ENCODE measurements around the gene ZNF366. TPM values are rescaled to one million over a fixed set of nuclear protein-coding genes. Genes with fewer than 3 reads are reported as not detected.

ZNF366 gene
- polyA plus RNA-seq, 5 donors: 2.7 to 3.6 (median 3.4) TPM

DNA sequence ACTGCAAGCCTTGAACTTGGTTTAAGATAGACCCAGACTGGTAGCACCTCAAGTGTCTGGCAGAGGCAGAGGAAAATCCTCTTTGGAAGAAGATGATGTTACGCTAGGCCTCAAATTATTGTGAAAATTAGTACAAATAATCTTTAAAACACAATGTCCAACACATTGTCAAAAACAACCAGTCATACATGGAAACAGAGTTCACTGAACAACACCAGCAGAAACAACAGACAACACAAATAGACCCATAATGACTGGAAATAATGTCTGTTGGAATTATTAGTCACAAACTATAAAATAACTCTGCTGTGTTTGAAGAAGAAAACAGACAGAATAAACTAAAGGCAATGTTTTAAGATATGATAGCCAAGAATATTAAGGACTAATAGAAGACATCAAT, 15.4 kb upstream of the ZNF366 start:
- DNase-seq: no peak

DNA sequence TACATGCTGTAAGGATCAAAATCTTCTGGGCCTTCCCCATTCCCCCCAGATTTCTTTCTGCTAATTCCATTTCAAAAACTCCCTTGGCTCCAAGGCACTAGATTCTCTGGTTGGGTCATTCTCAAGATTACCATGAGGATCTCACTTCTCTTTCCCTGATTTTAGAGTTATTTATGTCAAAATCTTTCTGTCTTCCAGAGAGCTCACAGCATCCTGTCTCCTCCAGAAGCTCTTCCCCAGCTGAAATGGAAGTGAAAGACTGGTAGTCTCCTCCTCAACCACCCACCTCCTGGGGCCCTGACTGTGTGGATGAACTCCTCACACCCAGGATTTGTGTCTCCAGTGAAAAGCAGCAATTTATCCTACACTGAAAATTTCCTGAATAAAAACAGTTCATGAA, 11.9 kb upstream of the ZNF366 start:
- DNase-seq: no peak

DNA sequence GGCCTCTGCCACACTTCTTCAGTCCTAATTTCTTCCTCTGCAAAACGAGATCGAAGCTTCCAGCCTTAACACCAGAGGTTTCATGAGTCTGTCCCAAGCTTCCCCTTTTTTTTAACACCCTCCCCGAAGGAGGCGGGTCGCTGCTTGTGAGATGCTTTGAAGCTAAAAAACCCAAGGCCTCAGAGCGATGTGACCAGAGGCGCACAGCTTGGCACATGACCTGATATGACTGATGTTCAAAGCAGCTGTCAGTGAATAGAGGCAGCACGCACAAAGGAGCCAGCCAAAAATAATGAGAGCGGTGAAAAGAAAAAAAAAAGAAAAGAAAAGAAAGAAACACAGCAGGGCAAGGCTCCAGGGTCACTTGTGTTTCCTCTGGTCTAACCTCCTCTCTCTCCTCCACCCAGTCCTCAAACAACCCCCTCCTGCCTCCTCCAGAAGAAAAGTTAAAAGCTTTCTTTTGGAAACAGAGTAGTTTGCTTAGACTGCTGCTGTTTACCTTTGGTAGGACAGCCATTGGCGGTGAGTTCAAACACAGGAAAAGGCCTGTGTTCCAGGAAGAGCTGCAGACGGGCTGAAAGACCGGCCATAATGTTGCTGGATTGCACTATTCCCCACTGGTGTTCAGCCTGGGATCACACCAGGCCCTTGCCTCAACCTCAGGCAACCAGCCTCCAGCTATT, 10.9 kb upstream of the ZNF366 start:
- DNase-seq: no peak

DNA sequence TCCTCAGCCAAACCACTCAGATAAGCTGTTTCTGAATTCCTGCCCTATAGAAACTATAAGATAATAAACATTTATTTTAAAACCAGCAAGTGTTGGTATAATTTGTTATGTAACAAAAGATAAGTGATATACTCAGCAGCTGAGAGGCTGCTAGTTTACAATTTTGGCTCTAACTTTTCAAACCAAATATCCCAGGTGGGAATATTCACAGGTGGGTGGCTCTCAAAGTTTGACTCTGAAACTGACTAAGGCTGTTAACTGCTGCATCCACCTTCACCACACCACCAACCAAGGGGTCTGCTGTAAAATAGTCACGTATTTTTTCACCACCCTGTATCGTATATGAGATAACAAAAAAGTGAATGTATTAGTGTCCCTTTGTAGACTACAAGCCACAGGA, 9.7 kb upstream of the ZNF366 start:
- DNase-seq: no peak

DNA sequence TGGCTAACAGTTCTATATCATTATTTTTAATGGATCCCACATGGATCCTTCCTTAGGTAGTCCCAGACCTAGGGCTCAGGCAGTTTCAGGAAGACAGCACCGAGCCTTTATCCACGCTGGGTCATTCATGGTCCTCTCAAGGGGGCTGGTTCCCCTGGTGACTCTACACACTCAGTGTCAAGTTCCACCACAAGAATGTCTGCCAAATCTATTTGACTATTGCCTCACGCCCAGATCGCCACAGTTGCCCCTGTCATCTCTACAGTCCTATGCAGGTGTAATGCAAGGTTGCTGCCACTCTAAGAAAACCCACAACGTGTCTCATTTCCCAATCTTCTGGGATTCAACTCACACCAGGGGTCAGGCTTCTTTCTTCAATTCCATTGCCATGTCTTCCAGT, 8.0 kb upstream of the ZNF366 start:
- no peak for DNase-seq

DNA sequence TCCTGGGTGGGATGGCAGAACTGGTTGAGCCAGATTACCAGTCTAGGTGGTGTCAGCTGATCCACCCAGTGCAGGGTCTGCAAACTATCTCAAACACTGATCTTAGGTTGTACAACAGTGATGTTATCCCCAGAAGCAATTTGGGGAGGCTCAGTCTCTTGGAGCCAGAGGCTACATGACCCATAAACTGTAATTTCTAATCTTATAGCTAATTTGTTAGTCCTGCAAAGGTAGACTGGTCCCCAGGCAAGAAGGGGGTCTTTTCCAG, 5.3 kb upstream of the ZNF366 start:
- no peak for DNase-seq

DNA sequence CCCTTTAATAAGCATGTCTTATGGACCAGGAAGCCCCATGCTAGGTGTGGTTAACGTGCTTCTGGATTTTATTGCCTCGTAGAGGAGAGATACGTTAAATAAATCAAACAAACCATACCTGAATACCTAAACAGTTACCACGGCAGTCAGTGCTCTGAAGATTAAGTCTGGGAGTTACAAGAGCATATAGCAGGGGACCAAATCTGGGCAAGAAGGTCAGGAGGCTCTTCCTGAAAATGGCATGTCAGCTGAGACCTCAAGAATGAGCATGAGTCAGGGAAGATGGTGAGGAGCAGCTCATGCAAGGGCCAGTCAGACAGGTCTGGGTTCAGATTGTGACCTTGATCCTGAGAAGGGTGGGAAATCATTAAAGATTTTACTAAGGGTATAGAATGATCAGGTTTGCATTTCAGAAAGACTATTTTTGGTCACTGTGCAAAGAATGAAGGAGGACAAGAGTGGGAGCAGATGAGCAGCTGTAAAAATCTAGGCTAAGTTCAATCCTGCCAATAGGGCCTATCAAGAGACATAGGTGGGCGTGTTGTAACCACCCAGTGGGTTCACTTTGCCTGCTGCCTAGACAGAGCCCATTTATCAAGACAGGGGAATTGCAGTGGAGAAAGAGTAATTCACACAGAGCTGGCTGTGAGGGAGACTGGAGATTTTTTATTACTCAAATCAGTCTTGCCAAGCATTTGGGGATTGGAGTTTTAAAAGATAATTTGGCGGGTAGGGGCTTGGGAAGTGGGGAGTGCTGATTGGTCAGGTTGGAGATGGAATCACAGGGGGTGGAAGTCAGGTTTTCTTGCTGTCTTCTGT, 4.8 kb upstream of the ZNF366 start:
- no peak for DNase-seq

DNA sequence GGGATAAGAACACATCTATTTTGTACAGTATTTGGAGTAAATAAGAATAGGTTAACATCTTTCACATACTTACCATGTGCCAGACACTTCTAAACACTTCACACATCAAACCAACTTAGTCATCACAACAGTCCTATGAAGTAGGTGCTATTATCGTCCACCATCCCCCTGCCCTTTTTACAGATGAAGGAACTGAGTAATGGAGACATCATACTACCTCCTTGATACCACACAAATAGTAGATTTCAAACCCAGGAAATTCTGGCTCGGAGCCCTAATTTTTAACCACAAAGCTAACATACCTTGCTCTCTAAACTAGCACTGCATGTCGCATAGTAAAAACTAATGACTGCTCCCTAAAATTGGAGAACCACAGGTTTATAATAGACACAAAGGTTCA, 4.2 kb upstream of the ZNF366 start:
- DNase-seq: no peak

DNA sequence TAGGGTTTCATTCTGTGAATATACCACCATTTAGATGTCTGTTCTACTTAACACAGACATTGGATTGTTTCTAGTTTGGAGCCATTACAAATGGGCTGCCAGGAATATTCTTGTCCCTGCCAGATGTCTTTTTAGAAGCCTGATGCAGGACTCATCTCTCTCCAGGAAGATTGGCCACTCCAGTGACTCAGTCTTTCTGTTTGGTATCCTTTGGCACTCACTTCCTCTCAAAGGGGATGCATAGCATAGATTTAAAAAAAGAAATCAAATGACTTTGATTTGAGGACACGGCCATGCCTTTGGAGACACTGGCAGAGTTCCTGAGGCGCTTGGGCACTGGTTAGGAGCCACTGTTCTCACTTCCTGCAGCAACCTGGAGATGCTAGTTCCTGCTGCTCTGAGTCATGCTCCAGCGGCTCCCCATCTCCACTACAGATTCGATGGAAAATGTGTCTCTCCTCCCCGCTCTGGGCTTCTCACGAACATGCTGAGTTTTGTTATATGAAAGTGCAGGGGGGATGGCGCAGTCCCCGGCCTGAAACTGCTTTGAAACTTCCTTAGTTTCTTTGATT, 3.5 kb upstream of the ZNF366 start:
- no peak for DNase-seq

DNA sequence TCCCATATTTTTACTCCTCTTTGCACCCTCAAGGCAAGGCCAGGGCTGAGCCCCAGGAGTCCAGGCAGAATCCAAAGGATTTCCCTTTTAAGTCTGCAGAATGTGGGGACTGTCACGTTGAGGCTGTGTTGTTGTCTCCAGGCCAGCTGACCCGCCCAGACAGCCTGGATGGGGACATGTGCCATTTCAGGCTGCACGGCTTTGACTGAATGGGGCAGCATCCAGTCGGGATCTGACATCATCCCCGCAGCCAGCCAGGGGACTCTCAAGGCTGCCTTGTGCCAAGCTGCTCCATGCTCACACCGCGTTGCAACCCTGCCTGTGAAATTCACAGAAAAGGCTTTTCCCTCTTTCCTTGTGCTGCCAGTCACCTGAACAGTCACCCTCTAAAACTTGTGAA, 2.2 kb upstream of the ZNF366 start:
- no peak for DNase-seq

DNA sequence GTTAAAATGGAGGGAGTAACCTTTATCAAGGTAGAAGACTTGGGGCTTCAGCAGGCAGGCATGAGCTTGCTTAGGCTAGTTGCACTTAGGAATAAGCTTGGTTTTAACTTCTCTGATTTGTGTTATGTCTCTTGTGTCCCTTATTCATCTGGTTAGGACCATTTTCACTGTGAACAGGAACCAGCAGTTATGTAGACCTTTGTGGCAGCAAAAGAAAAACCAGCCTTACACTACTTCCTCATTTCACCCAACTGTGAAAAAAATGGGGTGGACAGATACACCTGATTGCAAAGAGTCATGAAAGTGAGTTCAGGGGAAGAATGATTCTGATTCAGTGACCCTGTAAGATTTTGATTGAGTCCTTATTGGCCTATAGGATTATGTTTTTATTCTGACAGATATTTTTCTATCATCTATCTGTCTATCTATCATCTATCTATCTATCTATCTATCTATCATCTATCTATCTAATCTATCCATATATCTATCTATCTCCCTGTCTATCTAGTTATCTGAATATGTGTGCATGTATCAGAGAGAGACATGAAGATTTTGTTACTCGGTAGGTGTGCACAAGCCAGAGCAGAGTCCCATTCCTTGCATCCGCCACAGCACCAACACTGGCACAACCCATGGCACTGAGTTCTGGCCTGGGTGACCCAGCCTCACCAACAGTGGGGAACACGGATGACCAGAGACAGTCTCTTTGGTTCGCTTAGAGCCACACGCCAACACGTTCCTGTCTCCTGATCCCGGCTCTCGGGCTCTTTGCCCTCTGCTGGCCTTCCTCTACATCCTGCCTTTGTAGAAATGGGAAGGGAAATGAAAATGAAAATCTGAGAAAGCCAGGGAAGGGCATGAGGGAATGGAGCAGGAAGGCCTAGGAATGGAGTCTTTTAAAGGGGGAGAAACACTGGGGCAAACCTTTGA, 1.3 kb upstream of the ZNF366 start:
- no peak for DNase-seq

DNA sequence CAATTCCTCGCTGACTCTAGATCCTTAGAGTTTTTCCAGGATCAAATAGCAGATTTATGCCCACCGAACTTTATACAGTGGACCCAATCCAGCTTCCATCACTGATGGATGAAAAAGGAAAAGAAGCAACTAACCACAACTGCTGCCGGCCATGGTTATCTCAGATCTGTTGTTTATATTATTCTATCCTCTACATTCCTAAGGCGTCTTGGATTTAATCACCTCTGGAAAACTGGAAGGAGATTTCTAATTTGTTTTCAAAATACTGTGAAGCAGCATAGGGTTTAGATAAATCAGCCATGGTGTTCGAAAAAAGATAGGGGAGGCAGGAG, 663 bp upstream of the ZNF366 start:
- DNase-seq: no peak

DNA sequence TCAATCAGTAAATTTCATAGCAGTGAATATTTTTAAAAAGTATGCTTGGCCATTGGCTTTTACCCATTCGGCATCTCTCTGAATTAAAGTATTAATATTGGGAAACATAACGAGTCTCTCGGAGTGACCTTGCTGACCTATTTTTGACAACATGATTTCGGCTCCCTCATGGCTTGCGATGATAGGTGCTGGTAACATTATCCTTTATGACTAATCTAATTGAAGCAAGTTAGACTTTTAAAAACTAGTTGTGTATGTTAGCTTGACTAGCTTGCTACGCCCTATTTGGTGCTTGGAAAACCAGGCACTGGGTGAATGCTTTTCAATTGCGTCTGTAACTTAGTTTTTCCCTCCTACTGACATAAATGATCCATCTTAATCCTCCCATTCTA, 1.1 kb downstream of the ZNF366 start:
- no peak for DNase-seq

DNA sequence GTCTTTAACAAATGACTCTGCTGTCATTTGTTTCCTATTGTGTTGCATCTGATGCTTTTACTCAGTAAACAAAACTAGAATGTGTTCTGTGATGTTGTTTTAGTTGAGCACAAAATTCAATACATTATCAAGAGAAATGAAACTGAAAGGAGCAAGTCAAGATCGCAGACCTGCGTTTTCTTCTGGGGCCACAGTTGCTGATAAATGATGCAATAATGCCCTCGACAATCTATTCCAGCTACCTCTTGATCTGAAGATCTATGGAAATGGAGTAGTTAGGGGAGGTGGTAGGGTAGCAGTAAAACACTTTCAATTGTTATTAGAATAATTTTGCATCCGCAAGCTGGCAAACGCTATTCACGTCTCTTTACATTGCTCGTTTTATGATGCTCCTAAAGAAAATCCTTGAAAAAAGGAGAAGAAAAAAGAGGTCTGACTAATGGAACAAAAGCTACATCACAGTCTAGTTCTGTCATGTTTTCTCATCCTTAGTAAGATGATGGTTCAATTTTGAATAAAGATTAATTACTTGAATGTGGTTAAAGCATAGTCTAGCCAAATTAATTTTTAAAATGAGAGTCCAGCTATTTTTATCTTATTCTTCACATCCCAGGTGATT, 1.6 kb downstream of the ZNF366 start:
- DNase-seq: no peak

DNA sequence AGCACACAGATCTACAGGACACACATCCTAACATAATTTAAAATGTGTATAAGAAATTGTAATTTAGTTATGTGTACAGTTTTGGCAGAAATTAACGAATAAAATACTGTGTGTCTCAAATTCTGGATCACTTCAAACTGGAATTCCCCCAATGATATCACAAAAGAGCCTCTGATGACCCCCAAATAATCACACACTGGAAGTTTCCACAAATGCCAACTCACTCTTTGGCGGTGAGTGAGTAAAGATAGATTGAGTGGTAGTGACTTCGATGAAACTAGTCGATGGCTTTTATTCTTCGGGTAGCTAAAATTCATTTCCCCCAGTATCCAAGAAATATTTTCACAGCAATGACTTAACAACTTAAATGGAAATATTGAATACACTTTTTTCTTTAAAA, 2.2 kb downstream of the ZNF366 start:
- no peak for DNase-seq

DNA sequence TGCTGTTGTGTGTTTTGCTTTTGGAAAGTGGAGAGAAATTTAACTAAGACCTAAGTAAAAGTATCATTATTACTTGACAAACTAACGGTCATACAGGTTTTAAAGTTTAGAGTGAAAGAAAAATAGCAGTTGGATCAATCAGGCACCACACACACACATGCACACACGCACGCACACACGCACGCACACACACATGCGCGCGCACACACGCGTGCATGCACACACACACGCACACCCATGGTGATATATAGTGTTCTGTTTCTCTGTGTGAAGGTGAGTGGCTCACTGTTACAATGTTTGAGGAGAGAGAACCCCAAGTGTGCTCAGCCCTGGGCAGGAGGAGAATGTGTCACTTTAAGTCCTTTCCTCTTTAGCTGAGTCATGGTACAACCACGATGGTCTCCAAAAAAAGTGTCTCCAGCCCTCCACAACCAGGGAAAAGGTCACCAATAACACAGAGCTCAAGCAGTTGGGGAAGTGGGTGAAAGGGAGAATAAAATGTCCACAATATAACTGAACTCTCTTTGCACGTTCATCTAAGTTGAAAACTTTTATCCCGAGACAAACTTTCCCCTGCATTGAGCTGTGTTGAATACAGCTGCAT, 3.2 kb downstream of the ZNF366 start:
- no peak for DNase-seq

DNA sequence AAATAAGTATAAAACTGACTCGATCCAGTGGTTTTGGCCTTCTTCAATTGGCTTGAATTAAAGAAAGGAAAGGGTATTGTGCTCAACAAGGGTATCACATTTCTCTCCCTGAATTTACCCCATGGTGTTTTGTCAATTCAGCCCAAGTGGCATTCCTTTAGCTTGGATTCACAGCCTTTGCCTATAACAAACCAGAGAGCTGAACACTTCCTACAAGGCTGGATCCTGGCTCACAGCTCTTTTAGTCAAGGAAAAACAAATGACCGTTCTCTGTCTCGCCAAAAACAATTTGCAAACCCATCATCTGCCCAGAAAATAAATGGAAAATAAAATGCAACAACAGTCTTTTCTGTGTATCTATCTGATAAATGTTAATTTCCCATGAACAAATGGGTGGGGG, 5.7 kb downstream of the ZNF366 start:
- no peak for DNase-seq

DNA sequence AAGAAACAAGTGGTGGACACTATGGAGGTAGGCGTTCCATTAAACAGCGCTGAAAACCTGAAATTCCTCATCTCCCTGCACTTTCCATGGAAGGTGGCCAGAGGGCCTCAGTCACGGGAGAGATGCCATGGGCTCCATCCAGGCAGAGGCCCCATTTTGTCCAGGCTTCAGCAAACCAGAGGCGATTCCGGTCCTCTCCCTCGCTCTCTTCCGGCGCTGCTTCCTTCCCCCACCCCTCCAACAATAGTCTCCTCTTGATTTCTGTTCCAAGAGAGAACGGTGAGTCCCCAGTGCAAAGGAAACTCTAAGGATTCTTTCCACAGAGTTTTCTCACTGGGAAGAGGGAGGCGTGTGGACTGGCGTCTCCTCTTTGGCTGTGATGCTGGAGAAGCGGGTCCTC, 7.5 kb downstream of the ZNF366 start:
- no peak for DNase-seq

DNA sequence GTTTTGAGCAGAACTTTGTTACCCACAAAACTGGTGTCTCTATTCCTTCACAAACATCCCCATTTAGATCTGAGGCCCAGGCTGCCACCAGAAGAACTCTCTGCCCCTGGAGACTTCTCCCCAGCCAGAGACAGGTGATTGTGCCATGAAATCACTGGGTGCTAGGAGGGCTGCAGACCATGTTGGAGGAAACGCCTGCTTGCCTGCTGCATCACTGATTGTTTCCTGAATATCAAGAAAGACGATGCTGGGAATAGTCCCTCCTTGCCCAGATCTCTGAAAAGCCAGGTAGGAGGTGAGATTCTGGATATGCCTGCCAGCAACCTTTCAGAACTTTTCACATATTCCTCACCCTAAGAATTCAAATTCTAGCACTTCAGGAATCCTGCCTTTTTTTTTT, 8.1 kb downstream of the ZNF366 start:
- no peak for DNase-seq

DNA sequence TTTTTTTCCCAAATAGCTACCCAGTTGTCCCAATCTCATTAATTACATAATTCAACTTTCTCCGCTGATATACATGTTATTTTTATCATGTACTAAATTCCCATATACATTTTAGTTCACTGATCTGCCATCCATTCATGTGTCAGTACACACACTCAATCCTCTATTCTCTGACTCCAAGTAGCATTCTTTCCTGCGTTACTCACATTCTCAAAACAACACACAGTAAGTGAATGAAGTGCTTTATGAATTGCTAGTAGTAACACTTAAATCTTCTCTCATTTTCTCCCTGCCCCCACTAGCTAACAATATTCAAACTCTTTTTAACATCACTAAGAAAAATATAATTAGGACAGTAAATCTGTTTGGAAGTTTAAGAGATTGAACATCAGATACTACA, 8.9 kb downstream of the ZNF366 start:
- DNase-seq: no peak

DNA sequence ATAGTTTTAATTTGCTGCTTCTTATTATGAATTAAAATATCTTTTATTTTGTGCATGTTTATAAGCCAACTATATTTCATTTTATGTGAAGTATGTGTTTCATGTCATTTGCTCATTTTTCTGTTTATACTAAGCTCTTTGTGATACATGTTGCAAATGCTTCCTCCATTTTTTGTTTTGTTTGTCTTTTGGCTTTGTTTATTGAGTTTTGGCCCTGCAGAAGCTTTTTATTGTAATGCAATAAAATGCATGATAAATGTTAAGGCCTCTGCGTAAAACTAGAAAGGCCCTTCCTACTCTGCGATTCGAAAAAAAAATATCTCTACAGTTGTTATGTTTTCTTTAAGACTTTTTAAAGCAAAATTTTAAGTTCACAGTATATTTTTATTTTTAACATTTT, 9.4 kb downstream of the ZNF366 start:
- no peak for DNase-seq

DNA sequence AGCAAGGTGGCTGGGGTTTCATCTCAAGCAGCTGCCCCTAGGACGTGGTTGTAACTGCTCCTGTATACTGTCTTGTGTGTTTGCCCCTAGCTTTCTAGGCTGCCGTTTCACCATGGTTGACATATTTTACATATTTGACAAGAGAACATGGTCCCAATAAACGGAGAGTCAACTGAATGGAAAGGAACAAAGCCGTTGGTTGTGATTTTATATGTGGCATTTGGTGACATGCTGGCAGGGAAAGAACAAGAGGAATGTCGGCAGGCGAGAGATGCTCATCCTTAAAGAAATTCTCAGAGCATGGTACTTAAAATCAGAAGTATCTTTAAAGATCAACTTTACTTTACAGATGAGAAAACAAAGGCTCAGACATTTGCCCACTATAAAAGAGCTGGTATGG, 11.8 kb downstream of the ZNF366 start:
- DNase-seq: no peak
